Right cardiac atrium (tissue), 5 donors: ENCODE measurements around the gene TBCD. TPM values are rescaled to one million over a fixed set of nuclear protein-coding genes. Genes with fewer than 3 reads are reported as not detected.
A peak's percentile ranks its signal among the peaks of the same experiment; 100 is the strongest.

ENCODE experiments used
- ATAC-seq, 2 donors: fragments of 200-7000 bp; cut with Tn5 transposase; one replicate each; pipeline versions ENCODE4 v1.8.0 to v1.9.1; 2020; ENCODE audit warnings: moderate library complexity in 2 of 2, mild to moderate bottlenecking in 1 of 2
- DNase-seq, 3 donors: peaks; one replicate each; pipeline ENCODE4 v3.0.0-alpha.2; 2020
- H3K27ac ChIP-seq: one replicate; pipeline ENCODE4 v1.5.1; 2013; ENCODE audit warnings: mild to moderate bottlenecking, low read length, control low read depth, moderate library complexity
- H3K27me3 ChIP-seq: one replicate; pipeline ENCODE4 v1.6.1; 2013; ENCODE audit not compliant: control insufficient read depth, insufficient read depth
- H3K4me1 ChIP-seq: one replicate; pipeline ENCODE4 v1.6.1; 2013; ENCODE audit warnings: low read length; ENCODE audit not compliant: control insufficient read depth, insufficient read depth
- H3K4me3 ChIP-seq: one replicate; pipeline ENCODE4 v1.5.1; 2013; ENCODE audit warnings: low read length, control low read depth
- H3K9me3 ChIP-seq: one replicate; pipeline ENCODE4 v1.6.1; 2013; ENCODE audit warnings: low read length; ENCODE audit not compliant: control insufficient read depth
- WGBS: extraction: QIAGEN DNeasy Blood & Tissue Kit; methylation state at CpG from one replicate; pipeline ENCODE4 v1.1.7; 2013; 5-methylcytosine and 5-hydroxymethylcytosine counted together
- intact Hi-C, 4 donors: fragments of 100-400 bp; cut with DNase I; formaldehyde crosslinking; loops; one replicate each; pipeline versions ENCODE4 v1.11.0 to v1.14.0; 2022 to 2023
- polyA plus RNA-seq: library from polyadenylated mRNA; stranded (reverse); fragments of 200-250 nt; gene quantifications from one replicate; pipeline ENCODE4 v1.2.3, GENCODE V29; 2013
- total RNA-seq, 4 donors: library from RNA; stranded (reverse); fragmentation: NEBNext Ultra II Directional; extraction: Animal tissue kit (Norgen Biotek cat#: 25700); gene quantifications; one replicate each; pipeline ENCODE4 v1.2.1, GENCODE V29; 2021
- donor health status: healthy with polysubstance abuse.
- donor health status: DM: no; HTN: yes; CAD: no.
- donor health status: DM: no; HTN: no; CAD: no.
- donor health status: DM: no; HTN: yes; CAD: no; lungs with severe emphysema.
- donor health status: DM: yes; HTN: yes; CAD: no.

Gene TBCD
- total and polyA plus RNA-seq, 5 donors: 36.2 to 43.9 (median 41.2) TPM

DNA sequence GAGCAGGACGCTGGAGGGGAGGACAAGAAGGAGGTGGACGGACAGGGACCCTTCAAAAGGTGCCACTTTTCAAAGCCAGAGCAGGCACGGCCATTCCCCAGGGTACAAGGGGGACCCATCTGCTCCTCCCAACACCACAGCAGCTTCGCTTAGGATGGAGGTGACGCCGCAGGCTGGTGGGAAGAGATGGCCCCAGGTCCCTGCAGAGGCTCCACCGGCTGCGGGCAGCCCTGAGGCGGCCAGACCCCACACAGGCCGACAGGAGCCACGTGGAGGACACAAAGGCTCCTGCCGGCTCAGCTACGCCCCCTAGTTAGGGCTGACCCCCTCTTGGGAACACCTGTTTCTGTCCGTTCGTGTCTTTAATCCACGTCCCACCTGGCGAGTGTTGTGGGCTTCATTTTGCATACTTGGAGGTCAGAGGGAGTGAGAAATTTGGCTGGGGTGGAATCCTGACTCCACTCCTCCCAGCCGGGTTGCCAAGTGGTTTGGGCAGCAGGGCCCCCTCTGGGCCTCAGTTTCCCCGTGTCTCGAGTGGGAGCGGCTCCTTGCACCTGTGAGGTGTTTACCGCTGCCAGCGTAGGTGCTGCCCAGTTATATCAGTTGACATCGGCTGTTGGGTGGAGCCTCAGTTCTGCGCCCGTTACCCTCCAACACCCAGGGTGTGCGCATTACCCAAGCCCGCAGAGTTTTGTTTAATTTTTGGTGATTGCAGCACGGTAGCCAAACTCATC, 41.2 kb upstream of the TBCD start:
- Histone ChIP-seq H3K27me3 (no peaks in the 10 kb centered on the region), H3K4me3 (no peak overlapping the region), H3K27ac (no peak overlapping the region), H3K4me1 (no peaks in the 10 kb centered on the region), H3K9me3 (no peaks in the 10 kb centered on the region)
- 73% methylated on average over 29 of the region's 29 CpGs for WGBS
- DNase-seq (no peak), ATAC-seq (no peak)
- intact Hi-C loops: no loop called here

GRCh38 chr17:82713071-82713723, 38.7 kb upstream of the TBCD start:
- ATAC-seq (no peak), DNase-seq (peak in 2 of 3 donors; percentile 47 to 66)
- Histone ChIP-seq H3K27me3 (no peaks in the 10 kb centered on the region), H3K4me1 (peaks cover 4% of the 10 kb centered on the region), H3K9me3 (no peaks in the 10 kb centered on the region), H3K4me3 (no peak overlapping the region), H3K27ac (no peak overlapping the region)
- 89% methylated on average over 35 of the region's 35 CpGs for WGBS
- intact Hi-C loops: no loop called here

- peak; percentile 97 to 98 for ATAC-seq
These were observed 35.5 kb upstream of the TBCD start, which contains the start of gene FN3KRP for GRCh38 chr17:82716203-82717010. TSS of gene FN3KRP (plus strand) at chr17:82716706. CDS start at chr17:82716756, 50 bp downstream.

GRCh38 chr17:82718986-82719685, 32.7 kb upstream of the TBCD start:
- peak in 1 of 3 donors; percentile 33 for DNase-seq
- WGBS: 95% methylated on average over 18 of the region's 18 CpGs
- intact Hi-C loops: no loop called here
- H3K9me3 ChIP-seq: no peaks in the 10 kb centered on the region
- H3K4me1 ChIP-seq: peaks cover 4% of the 10 kb centered on the region
- no peak overlapping the region for H3K27ac ChIP-seq
- H3K27me3 ChIP-seq: no peaks in the 10 kb centered on the region
- ATAC-seq: no peak
- no peak overlapping the region for H3K4me3 ChIP-seq

More at GRCh38 chr17:82716203-82717010, 35.5 kb upstream of the TBCD start, which contains the start of gene FN3KRP:
- no peak within 1 kb of the TSS for H3K27ac ChIP-seq
- no peaks in the 10 kb centered on the region for H3K27me3 ChIP-seq
- H3K4me3 ChIP-seq: peak within 1 kb of the TSS; percentile 86
- H3K4me1 ChIP-seq: peaks cover 4% of the 10 kb centered on the region
- peak; percentile 97 to 99 (median 99) for DNase-seq
- H3K9me3 ChIP-seq: no peaks in the 10 kb centered on the region
- under 1% methylated on average over 75 of the region's 75 CpGs for WGBS
- intact Hi-C loops: no loop called here

- Histone ChIP-seq H3K9me3 (no peaks in the 10 kb centered on the region), H3K4me1 (peaks cover 4% of the 10 kb centered on the region), H3K27me3 (no peaks in the 10 kb centered on the region), H3K4me3 (no peak overlapping the region), H3K27ac (no peak overlapping the region)
- 91% methylated on average over 19 of the region's 19 CpGs for WGBS
- no peak for ATAC-seq
- intact Hi-C loops: no loop called here
- DNase-seq: peak in 1 of 3 donors; percentile 32
These were observed 31.7 kb upstream of the TBCD start for GRCh38 chr17:82720204-82720603.

DNA sequence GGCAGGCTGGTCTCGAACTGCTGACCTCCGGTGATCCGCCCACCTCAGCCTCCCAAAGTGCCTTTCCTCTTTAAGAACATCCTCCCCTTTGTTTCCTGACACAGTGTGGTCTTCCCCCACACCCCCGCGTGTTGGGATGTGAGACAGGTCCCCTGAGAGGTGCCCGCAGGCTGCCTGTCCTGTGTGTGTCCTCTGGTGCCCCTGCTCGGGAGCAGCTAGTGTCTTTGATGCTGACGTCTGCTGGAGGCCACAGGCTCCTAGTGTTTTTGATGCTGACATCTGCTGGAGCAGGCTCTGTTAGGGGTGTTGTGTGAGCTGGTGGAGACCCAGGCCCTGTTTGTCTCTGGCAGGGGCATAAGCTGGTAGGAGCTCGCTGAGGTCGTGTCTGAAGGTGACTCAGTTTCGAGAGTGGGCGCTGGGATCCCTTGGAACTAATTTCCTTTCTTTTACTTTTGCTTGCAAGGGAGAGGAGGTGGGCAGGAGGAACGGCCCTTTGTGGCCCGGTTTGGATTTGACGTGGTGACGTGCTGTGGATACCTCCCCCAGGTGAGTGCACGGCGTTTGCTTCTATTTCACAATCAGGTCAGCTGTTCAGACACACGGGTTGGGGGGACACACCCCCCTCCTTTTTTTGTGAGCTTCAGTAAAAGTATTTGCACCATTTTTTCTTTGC, 29.4 kb upstream of the TBCD start:
- intact Hi-C loops: no loop called here
- H3K4me3 ChIP-seq: no peak overlapping the region

DNA sequence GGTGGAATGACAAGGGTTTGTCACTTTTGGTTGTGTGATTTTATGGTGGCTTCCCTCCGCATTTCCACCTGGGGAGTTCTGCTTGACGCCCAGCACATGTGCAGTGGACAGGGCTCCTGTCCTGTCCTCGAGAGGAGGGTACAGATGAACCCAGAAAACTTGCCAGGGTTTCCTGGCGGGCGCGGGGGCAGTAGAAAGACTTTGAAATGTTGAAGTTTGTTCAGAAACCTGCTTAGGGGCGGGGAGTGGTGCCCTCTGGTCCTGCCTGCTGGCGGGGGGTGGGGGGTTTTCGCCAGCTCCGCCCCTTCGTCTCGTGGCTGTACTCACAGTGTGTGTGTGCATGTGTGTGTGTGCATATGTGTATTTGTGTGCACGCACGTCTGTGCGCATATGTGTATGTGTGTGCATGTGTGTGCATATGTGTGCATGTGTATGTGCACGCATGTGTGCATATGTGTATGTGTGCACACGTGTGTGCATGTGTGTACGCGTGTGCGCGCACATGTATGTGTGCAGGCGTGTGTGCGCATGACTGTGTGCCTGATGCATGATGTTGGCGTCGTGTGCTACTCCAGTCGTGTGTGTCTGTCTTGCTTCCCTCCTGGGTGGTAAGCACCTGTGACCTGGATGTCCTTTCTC, 28.6 kb upstream of the TBCD start:
- Histone ChIP-seq H3K27ac (no peak overlapping the region), H3K27me3 (no peaks in the 10 kb centered on the region), H3K4me3 (no peak overlapping the region), H3K4me1 (no peaks in the 10 kb centered on the region), H3K9me3 (no peaks in the 10 kb centered on the region)
- 93% methylated on average over 26 of the region's 26 CpGs for WGBS
- no peak for ATAC-seq
- DNase-seq: peak in 1 of 3 donors; percentile 40
- intact Hi-C loops: no loop called here

More for the DNA sequence above, 29.4 kb upstream of the TBCD start:
- no peaks in the 10 kb centered on the region for H3K9me3 ChIP-seq
- H3K4me1 ChIP-seq: peaks cover 4% of the 10 kb centered on the region
- H3K27ac ChIP-seq: no peak overlapping the region
- ATAC-seq (no peak), DNase-seq (peak in 1 of 3 donors; percentile 9)
- H3K27me3 ChIP-seq: no peaks in the 10 kb centered on the region
- WGBS: 83% methylated on average over 19 of the region's 19 CpGs

DNA sequence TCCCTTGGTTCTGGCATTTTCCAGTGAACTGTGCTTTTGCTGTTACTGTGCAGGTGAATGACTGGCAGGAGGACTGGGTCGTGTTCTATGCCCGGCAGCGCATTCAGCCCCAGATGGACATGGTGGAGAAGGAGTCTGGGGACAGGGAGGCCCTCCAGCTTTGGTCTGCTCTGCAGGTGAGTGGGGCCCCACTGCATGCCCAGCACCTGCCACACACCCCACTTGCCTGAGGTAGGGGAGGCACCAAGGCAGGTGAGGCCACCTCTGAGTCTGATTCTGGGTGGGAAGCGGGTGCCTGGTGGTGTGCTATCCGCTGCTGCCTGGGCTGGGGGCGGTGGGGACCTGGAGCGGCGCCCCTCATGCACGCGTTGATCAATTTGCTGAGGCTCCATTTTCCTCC, 25.4 kb upstream of the TBCD start:
- H3K9me3 ChIP-seq: no peaks in the 10 kb centered on the region
- H3K4me1 ChIP-seq: no peaks in the 10 kb centered on the region
- H3K4me3 ChIP-seq: no peak overlapping the region
- H3K27me3 ChIP-seq: no peaks in the 10 kb centered on the region
- intact Hi-C loops: no loop called here
- no peak overlapping the region for H3K27ac ChIP-seq
- ATAC-seq (no peak), DNase-seq (peak in 1 of 3 donors; percentile 14)
- WGBS: 96% methylated on average over 10 of the region's 10 CpGs

DNA sequence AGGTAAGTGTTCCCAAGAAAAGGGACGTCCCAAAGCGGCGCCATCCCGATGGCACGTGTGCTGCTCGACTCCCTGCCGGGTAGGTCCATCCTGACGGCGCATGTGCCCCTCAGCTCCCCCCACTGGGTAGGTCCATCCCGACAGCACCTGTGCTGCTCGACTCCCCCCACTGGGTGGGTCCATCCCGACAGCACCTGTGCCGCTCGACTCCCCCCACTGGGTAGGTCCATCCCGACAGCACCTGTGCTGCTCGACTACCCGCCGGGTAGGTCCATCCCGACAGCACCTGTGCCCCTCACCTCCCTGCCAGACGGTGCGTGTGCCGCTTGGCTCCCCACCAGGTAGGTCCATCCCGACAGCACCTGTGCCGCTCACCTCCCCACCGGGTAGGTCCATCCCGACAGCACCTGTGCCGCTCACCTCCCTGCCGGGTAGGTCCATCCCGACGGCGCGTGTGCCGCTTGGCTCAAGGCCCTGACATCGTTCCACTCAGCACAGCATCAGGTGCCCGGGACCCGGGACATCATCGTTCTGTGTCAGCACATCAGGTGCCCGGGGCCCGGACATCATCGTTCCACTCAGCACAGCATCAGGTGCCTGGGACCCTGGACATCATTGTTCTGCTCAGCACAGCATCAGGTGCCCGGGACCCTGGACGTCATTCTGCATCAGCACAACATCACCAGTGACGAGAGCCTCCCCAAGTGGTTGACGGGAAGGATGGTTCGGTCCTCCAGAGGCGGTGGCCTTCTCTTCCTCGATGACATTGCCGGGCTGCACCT, 22.2 kb upstream of the TBCD start:
- Histone ChIP-seq H3K9me3 (no peaks in the 10 kb centered on the region), H3K27ac (no peak overlapping the region), H3K4me1 (no peaks in the 10 kb centered on the region), H3K4me3 (no peak overlapping the region), H3K27me3 (no peaks in the 10 kb centered on the region)
- ATAC-seq (peak in 1 of 2 donors; percentile 23), DNase-seq (peak in 1 of 3 donors; percentile 48)
- WGBS: 88% methylated on average over 48 of the region's 48 CpGs
- intact Hi-C loops: no loop called here
